ENCODE measurements around the gene EXOC4. TPM values are rescaled to one million over a fixed set of nuclear protein-coding genes. Genes with fewer than 3 reads are reported as not detected.

EXOC4 gene
- total RNA-seq, 1 donor from 2014 or later: 67.7 TPM

DNA sequence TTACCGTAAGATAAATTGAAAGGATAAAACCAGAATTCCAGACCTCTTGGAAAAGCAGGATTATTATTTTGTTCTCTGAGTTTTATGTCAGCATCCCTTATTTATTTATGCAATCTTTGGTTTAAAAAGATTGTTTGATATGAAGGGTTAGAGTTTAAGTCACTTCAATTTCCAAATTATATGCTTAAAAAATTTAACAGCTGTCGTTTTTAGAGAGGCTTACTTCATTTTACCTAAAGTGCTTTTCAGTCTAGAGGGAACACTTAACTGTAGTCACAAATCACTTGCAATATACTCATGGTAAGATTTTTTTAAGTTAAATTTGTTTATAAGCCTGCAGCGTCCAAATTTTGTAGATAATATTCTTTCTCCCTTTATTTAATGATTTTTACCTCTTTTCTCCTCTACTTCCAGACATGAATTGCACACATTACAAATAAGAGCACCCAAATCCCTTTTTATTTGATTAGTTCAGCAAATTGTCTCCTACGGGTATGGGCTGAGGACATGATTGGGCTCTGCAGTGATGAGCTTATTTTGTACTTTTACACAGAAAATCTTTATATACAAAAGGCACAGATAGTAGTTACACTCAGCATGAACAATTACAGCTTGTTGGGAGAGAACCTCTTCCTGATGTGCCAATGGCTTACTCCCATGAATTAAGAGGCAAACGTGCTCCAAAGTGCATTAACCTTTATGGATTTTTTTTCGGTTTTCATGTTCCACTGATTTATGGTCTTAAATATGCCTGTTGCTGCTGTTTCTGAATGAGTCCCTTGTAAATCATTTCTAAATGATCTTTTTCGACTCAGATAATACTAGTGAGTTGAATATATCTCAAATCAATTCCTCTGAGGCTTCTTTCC, 555.0 kb downstream of the EXOC4 start:
- Mint-ChIP-seq H3K9me3 (ENCODE audit: low read depth) (no peaks in the 10 kb centered on the region), H3K27me3 (ENCODE audit: low read depth) (no peaks in the 10 kb centered on the region), H3K27ac (ENCODE audit: unreplicated experiment) (no peak overlapping the region), H3K36me3 (ENCODE audit: low read depth) (no peaks in the 10 kb centered on the region), H3K4me3 (ENCODE audit: unreplicated experiment) (no peak overlapping the region), H3K4me1 (ENCODE audit: low read depth) (no peaks in the 10 kb centered on the region)
- DNase-seq (ENCODE audit: low spot score): no peak
- TF ChIP-seq, protein P1, sequence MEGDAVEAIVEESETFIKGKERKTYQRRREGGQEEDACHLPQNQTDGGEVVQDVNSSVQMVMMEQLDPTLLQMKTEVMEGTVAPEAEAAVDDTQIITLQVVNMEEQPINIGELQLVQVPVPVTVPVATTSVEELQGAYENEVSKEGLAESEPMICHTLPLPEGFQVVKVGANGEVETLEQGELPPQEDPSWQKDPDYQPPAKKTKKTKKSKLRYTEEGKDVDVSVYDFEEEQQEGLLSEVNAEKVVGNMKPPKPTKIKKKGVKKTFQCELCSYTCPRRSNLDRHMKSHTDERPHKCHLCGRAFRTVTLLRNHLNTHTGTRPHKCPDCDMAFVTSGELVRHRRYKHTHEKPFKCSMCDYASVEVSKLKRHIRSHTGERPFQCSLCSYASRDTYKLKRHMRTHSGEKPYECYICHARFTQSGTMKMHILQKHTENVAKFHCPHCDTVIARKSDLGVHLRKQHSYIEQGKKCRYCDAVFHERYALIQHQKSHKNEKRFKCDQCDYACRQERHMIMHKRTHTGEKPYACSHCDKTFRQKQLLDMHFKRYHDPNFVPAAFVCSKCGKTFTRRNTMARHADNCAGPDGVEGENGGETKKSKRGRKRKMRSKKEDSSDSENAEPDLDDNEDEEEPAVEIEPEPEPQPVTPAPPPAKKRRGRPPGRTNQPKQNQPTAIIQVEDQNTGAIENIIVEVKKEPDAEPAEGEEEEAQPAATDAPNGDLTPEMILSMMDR (IDR thresholded peaks at IDR 0.05): no peak

DNA sequence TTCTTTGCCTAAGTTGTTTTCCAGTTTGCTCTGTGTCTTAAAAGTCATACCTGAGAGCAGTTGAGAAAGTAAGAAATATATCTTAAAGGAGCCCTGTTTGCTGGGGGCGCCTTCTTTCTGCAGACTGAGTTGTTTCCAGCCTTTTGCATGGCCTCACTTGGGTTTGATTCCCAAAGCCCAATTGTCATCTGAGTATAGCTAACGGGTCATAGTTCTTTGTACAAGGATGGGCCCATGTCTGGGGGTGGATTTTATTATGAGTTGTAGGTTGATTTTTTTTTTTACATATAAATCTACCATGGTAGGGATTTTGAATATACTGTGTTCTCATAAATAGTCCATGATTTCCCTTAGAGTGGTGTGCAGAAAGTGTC, 555.6 kb downstream of the EXOC4 start:
- H3K4me3 Mint-ChIP-seq (ENCODE audit: unreplicated experiment): no peak overlapping the region
- H3K4me1 Mint-ChIP-seq (ENCODE audit: low read depth): no peaks in the 10 kb centered on the region
- H3K27ac Mint-ChIP-seq (ENCODE audit: unreplicated experiment): no peak overlapping the region
- H3K27me3 Mint-ChIP-seq (ENCODE audit: low read depth): no peaks in the 10 kb centered on the region
- no peaks in the 10 kb centered on the region for H3K9me3 Mint-ChIP-seq (ENCODE audit: low read depth)
- H3K36me3 Mint-ChIP-seq (ENCODE audit: low read depth): no peaks in the 10 kb centered on the region
- TF ChIP-seq, protein P1 (IDR thresholded peaks at IDR 0.05): no peak
- DNase-seq (ENCODE audit: low spot score): no peak

DNA sequence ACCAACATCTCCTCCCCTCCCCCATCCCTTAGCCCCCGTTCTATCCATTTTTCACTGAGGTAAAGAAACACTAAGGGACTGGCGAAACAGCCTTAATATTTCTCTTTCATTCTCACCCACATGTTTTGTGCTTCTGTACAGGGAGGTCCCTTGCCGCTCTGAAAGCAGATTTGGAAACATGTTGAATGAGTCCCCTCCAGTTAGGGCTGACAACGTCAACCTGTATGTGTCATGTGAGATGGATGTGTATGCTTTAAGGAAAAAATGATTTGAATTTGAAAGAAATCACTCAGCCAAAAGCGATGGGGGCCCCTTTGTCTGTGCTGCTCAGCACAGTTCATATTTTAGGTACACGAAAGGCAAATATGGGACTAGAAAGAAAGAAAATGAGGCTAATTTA, 560.0 kb downstream of the EXOC4 start:
- no peak for DNase-seq (ENCODE audit: low spot score)
- no peaks in the 10 kb centered on the region for H3K27me3 Mint-ChIP-seq (ENCODE audit: low read depth)
- H3K4me3 Mint-ChIP-seq (ENCODE audit: unreplicated experiment): no peak overlapping the region
- no peaks in the 10 kb centered on the region for H3K9me3 Mint-ChIP-seq (ENCODE audit: low read depth)
- no peak overlapping the region for H3K27ac Mint-ChIP-seq (ENCODE audit: unreplicated experiment)
- peaks cover 4% of the 10 kb centered on the region for H3K4me1 Mint-ChIP-seq (ENCODE audit: low read depth)
- no peaks in the 10 kb centered on the region for H3K36me3 Mint-ChIP-seq (ENCODE audit: low read depth)
- TF ChIP-seq, protein P1 (IDR thresholded peaks at IDR 0.05): no peak

DNA sequence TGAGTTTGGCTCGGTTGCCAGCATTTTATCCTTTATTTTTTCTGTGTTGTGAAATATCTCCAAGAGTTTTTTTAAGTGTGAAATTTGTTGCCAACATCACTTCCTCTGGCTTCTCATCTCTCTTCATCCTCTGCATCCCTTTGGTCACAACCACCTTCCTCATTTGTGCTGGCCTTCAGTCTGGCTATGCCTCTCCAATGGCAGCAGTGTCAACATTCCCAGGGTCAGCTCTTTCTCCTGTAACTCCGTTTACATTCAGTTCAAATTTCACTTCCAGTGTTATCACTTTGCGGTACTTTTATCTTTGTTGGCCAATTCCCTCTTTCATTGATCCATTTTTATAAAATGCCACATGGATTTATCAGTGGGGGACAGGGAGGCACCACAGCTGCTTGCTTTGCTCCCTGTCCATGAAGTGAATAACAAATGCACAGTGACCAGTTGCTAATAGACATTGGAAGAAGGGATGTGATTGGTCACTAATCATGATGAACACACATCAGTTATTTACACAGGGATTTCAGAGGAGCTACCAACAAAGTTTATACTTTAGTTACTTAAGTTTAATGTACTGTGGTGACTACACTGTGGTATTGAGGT, 562.8 kb downstream of the EXOC4 start:
- Mint-ChIP-seq H3K36me3 (ENCODE audit: low read depth) (peaks cover 4% of the 10 kb centered on the region), H3K9me3 (ENCODE audit: low read depth) (no peaks in the 10 kb centered on the region), H3K27ac (ENCODE audit: unreplicated experiment) (no peak overlapping the region), H3K27me3 (ENCODE audit: low read depth) (no peaks in the 10 kb centered on the region), H3K4me3 (ENCODE audit: unreplicated experiment) (no peak overlapping the region), H3K4me1 (ENCODE audit: low read depth) (peaks cover 10% of the 10 kb centered on the region)
- TF ChIP-seq, protein P1 (IDR thresholded peaks at IDR 0.05): no peak
- no peak for DNase-seq (ENCODE audit: low spot score)

DNA sequence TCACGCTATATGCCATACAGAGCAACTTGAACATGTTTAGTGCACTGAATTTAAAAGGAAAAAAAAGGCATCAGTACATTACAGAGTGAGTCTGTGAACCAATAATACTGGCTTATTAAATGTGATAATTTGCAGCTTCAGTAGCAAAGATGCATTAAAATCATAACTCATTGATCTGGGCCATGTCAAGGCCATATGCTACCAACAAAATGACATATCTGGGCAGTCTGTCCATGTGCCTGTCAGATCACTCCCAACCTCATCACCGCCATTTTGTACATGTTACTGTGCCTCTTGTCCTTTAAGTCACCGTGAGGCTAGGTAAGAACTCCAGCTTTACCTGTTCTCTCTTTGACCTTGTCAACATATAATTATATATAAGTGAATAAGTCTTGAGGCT, 566.8 kb downstream of the EXOC4 start:
- peaks cover 4% of the 10 kb centered on the region for H3K36me3 Mint-ChIP-seq (ENCODE audit: low read depth)
- H3K27me3 Mint-ChIP-seq (ENCODE audit: low read depth): no peaks in the 10 kb centered on the region
- no peak overlapping the region for H3K4me3 Mint-ChIP-seq (ENCODE audit: unreplicated experiment)
- TF ChIP-seq, protein P1 (IDR thresholded peaks at IDR 0.05): no peak
- H3K4me1 Mint-ChIP-seq (ENCODE audit: low read depth): peaks cover 11% of the 10 kb centered on the region
- no peak for DNase-seq (ENCODE audit: low spot score)
- H3K9me3 Mint-ChIP-seq (ENCODE audit: low read depth): no peaks in the 10 kb centered on the region
- no peak overlapping the region for H3K27ac Mint-ChIP-seq (ENCODE audit: unreplicated experiment)

All from chondrocyte (in vitro differentiated cells).